ENCODE measurements around the gene FBXO8.

- TF ChIP-seq, protein P1, sequence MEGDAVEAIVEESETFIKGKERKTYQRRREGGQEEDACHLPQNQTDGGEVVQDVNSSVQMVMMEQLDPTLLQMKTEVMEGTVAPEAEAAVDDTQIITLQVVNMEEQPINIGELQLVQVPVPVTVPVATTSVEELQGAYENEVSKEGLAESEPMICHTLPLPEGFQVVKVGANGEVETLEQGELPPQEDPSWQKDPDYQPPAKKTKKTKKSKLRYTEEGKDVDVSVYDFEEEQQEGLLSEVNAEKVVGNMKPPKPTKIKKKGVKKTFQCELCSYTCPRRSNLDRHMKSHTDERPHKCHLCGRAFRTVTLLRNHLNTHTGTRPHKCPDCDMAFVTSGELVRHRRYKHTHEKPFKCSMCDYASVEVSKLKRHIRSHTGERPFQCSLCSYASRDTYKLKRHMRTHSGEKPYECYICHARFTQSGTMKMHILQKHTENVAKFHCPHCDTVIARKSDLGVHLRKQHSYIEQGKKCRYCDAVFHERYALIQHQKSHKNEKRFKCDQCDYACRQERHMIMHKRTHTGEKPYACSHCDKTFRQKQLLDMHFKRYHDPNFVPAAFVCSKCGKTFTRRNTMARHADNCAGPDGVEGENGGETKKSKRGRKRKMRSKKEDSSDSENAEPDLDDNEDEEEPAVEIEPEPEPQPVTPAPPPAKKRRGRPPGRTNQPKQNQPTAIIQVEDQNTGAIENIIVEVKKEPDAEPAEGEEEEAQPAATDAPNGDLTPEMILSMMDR (IDR thresholded peaks at IDR 0.05), result no peak
- TF ChIP-seq POLR2A (IDR thresholded peaks at IDR 0.05), result no peak
These were observed 28.9 kb downstream of the FBXO8 start for GRCh38 chr4:174254613-174255012.

All from breast epithelium (tissue), 3 donors.